Measurements from ENCODE around the gene LHFPL3. TPM values are rescaled to one million over a fixed set of nuclear protein-coding genes. Genes with fewer than 3 reads are reported as not detected.
"Not testable (repeated sequence)": the region's sequence is repeated elsewhere in the genome, so short reads cannot be mapped to it uniquely, and the experiment has no call there.

The LHFPL3 gene
- total RNA-seq, 1 experiment from 2014 or later = not detected

GRCh38 chr7:104695563-104695962 lies 367.2 kb downstream of the LHFPL3 start:
- no peak for DNase-seq (ENCODE audit: low read depth)

GRCh38 chr7:104700336-104700735 lies 371.9 kb downstream of the LHFPL3 start:
- DNase-seq (ENCODE audit: low read depth) = peak; percentile 10

- DNase-seq (ENCODE audit: low read depth) = not testable (repeated sequence)
Measured at GRCh38 chr7:104721027-104721426, 392.6 kb downstream of the LHFPL3 start.

GRCh38 chr7:104723001-104723400 lies 394.6 kb downstream of the LHFPL3 start:
- peak; percentile 46 for DNase-seq (ENCODE audit: low read depth)

- no peak for DNase-seq (ENCODE audit: low read depth)
Measured at GRCh38 chr7:104758504-104758903, 430.1 kb downstream of the LHFPL3 start.

GRCh38 chr7:104761892-104762291 lies 433.5 kb downstream of the LHFPL3 start:
- DNase-seq (ENCODE audit: low read depth) = no peak

- DNase-seq (ENCODE audit: low read depth) = no peak
Measured at GRCh38 chr7:104767113-104767512, 438.7 kb downstream of the LHFPL3 start.

- DNase-seq (ENCODE audit: low read depth) = no peak
Measured at GRCh38 chr7:104767826-104768536, 439.6 kb downstream of the LHFPL3 start.

GRCh38 chr7:104772405-104773345 lies 444.3 kb downstream of the LHFPL3 start:
- DNase-seq (ENCODE audit: low read depth) = no peak

- DNase-seq (ENCODE audit: low read depth) = no peak
Measured at GRCh38 chr7:104773796-104774195, 445.4 kb downstream of the LHFPL3 start.

GRCh38 chr7:104775531-104775930 lies 447.1 kb downstream of the LHFPL3 start:
- DNase-seq (ENCODE audit: low read depth) = peak; percentile 10

GRCh38 chr7:104777301-104777800 lies 448.9 kb downstream of the LHFPL3 start:
- DNase-seq (ENCODE audit: low read depth) = no peak

- no peak for DNase-seq (ENCODE audit: low read depth)
Measured at GRCh38 chr7:104779888-104780287, 451.5 kb downstream of the LHFPL3 start.

- no peak for DNase-seq (ENCODE audit: low read depth)
Measured at GRCh38 chr7:104784686-104785085, 456.3 kb downstream of the LHFPL3 start.

GRCh38 chr7:104789780-104790179 lies 461.4 kb downstream of the LHFPL3 start:
- DNase-seq (ENCODE audit: low read depth) = no peak

- DNase-seq (ENCODE audit: low read depth) = no peak
Measured at GRCh38 chr7:104790440-104790839, 462.0 kb downstream of the LHFPL3 start.

- no peak for DNase-seq (ENCODE audit: low read depth)
Measured at GRCh38 chr7:104791080-104791479, 462.7 kb downstream of the LHFPL3 start.

GRCh38 chr7:104793066-104793465 lies 464.7 kb downstream of the LHFPL3 start:
- DNase-seq (ENCODE audit: low read depth) = no peak

GRCh38 chr7:104794154-104794553 lies 465.8 kb downstream of the LHFPL3 start:
- DNase-seq (ENCODE audit: low read depth) = peak; percentile 13

- no peak for DNase-seq (ENCODE audit: low read depth)
Measured at GRCh38 chr7:104794589-104794988, 466.2 kb downstream of the LHFPL3 start.

- DNase-seq (ENCODE audit: low read depth) = peak; percentile 57
Measured at GRCh38 chr7:104795086-104795485, 466.7 kb downstream of the LHFPL3 start.

GRCh38 chr7:104795616-104796398 lies 467.4 kb downstream of the LHFPL3 start:
- DNase-seq (ENCODE audit: low read depth) = no peak

Data from RPMI7951 (cell line).